GM21825 (cell line): ENCODE results near the gene JMJD1C.
A peak's percentile ranks its signal among the peaks of the same experiment; 100 is the strongest.
"Not testable (repeated sequence)": the region's sequence is repeated elsewhere in the genome, so short reads cannot be mapped to it uniquely, and the experiment has no call there.

Experiments used
- ATAC-seq: cut with Tn5 transposase; IDR thresholded peaks from one replicate; pipeline ENCODE4 v1.9.1; 2021; ENCODE audit warnings: mild to moderate bottlenecking, moderate library complexity; ENCODE audit not compliant: unreplicated experiment

Gene JMJD1C

GRCh38 chr10:63300801-63301200 is 165.0 kb downstream of the JMJD1C start:
- ATAC-seq = no peak

GRCh38 chr10:63297941-63298340 is 167.8 kb downstream of the JMJD1C start:
- ATAC-seq = no peak

- ATAC-seq = no peak
These were observed 171.0 kb downstream of the JMJD1C start for GRCh38 chr10:63294781-63295180.

GRCh38 chr10:63292847-63293246 is 172.9 kb downstream of the JMJD1C start:
- not testable (repeated sequence) for ATAC-seq

GRCh38 chr10:63288170-63288569 is 177.6 kb downstream of the JMJD1C start:
- no peak for ATAC-seq

GRCh38 chr10:63286754-63287264 is 179.0 kb downstream of the JMJD1C start:
- peak; percentile 79 for ATAC-seq

GRCh38 chr10:63286340-63286739 is 179.4 kb downstream of the JMJD1C start:
- peak; percentile 57 for ATAC-seq

- ATAC-seq = not testable (repeated sequence)
These were observed 181.9 kb downstream of the JMJD1C start for GRCh38 chr10:63283901-63284300.

- ATAC-seq = no peak
These were observed 182.7 kb downstream of the JMJD1C start for GRCh38 chr10:63283093-63283492.

- no peak for ATAC-seq
These were observed 183.8 kb downstream of the JMJD1C start for GRCh38 chr10:63281967-63282366.

- ATAC-seq = no peak
These were observed 185.4 kb downstream of the JMJD1C start for GRCh38 chr10:63280386-63280785.

GRCh38 chr10:63275094-63275493 is 190.7 kb downstream of the JMJD1C start:
- ATAC-seq = no peak

- no peak for ATAC-seq
These were observed 192.2 kb downstream of the JMJD1C start for GRCh38 chr10:63273577-63273976.

- peak; percentile 94 for ATAC-seq
These were observed 196.8 kb downstream of the JMJD1C start for GRCh38 chr10:63268798-63269503.

- no peak for ATAC-seq
These were observed 197.5 kb downstream of the JMJD1C start for GRCh38 chr10:63268149-63268797.

- no peak for ATAC-seq
These were observed 198.2 kb downstream of the JMJD1C start for GRCh38 chr10:63267414-63268148.

GRCh38 chr10:63266391-63267316 is 199.1 kb downstream of the JMJD1C start:
- ATAC-seq = no peak

GRCh38 chr10:63265683-63266235 is 200.0 kb downstream of the JMJD1C start:
- no peak for ATAC-seq

GRCh38 chr10:63265222-63265617 is 200.6 kb downstream of the JMJD1C start:
- no peak for ATAC-seq

GRCh38 chr10:63264617-63265221 is 201.1 kb downstream of the JMJD1C start:
- no peak for ATAC-seq
